NCI-H128 (cell line): ENCODE measurements around the gene RAD9A.
"Not testable (repeated sequence)": the region's sequence is repeated elsewhere in the genome, so short reads cannot be mapped to it uniquely, and the experiment has no call there.

ENCODE experiments used
- DNase-seq: peaks from one replicate; lab custom pipeline; 2025; ENCODE audit not compliant: unreplicated experiment; lab: John Stamatoyannopoulos, UW

The RAD9A gene

DNA sequence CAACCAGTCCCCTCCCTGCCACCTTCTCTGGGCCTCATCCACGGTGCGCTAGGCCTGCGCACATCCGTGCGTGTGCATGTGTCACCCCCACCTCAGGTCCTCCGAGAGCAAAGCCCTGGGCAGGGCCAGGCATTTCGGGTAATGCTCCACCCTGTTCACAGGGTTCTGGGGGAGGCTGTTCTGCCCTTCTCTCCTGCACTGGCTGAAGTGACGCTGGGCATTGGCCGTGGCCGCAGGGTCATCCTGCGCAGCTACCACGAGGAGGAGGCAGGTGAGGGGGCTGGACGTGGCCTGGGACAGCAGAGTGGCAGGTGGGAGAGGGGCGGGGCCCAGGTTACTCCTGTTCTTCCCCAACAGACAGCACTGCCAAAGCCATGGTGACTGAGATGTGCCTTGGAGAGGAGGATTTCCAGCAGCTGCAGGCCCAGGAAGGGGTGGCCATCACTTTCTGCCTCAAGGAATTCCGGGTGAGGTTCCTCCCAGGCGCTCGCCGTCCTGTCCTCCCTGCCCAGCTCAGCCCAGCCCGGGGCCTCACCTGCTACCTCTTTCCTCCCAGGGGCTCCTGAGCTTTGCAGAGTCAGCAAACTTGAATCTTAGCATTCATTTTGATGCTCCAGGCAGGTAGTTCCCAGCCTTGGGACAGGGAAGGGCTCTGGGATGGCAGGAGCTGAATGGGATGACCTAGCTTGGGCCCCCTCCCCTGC is 3.9 kb downstream of the RAD9A start:
- no peak for DNase-seq

DNA sequence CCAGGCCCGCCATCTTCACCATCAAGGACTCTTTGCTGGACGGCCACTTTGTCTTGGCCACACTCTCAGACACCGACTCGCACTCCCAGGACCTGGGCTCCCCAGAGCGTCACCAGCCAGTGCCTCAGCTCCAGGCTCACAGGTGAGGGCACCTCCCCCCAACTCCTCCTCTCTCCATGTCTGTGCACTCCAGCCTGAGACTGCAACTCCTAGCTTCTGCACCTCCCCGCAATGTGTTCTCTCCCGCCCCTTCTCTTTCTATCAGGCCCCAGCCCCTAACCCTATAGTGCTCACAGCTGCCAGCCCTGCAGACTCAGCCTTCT is 4.4 kb downstream of the RAD9A start:
- DNase-seq = no peak

DNA sequence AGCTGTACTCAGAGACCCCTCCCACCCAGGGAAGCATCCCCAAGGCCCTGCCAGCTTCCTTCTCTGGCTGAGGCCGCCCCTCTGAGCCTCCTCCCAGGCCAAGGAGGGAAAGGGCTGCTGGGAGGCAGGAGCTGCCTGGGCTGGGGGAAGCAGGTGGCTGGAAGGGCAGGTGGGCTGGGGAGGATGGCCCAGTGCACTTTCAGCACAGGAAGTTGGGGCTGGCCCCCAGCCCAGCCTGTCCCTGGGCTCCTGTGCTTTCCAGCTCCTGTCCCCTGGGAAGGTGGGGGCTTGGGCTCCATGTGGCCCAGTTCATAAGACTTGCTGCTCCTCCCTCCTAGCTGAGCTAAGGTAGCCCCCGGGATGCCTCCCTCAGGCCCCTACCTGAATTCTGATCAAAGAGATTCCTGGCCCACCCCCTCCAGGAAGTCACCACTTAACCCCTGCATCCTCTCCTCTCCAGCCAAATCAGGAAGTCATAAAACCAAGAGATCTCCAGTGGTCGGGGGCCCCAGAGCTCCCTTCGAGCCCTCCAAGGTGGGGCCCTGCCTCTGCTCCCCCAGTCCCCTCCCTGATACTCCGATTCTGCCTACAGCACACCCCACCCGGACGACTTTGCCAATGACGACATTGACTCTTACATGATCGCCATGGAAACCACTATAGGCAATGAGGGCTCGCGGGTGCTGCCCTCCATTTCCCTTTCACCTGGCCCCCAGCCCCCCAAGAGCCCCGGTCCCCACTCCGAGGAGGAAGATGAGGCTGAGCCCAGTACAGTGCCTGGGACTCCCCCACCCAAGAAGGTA is 5.0 kb downstream of the RAD9A start:
- DNase-seq = no peak

DNA sequence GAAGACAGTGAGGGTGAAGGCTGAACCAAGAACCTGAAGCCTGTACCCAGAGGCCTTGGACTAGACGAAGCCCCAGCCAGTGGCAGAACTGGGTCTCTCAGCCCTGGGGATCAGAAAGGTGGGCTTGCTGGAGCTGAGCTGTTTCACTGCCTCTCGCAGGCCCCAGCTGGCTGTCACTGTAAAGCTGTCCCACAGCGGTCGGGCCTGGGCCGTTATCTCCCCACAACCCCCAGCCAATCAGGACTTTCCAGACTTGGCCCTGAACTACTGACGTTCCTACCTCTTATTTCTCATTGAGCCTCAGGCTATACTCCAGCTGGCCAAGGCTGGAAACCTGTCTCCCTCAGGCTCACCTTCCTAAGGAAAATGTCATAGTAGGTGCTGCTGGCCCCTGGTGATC is 5.8 kb downstream of the RAD9A start:
- DNase-seq = no peak

DNA sequence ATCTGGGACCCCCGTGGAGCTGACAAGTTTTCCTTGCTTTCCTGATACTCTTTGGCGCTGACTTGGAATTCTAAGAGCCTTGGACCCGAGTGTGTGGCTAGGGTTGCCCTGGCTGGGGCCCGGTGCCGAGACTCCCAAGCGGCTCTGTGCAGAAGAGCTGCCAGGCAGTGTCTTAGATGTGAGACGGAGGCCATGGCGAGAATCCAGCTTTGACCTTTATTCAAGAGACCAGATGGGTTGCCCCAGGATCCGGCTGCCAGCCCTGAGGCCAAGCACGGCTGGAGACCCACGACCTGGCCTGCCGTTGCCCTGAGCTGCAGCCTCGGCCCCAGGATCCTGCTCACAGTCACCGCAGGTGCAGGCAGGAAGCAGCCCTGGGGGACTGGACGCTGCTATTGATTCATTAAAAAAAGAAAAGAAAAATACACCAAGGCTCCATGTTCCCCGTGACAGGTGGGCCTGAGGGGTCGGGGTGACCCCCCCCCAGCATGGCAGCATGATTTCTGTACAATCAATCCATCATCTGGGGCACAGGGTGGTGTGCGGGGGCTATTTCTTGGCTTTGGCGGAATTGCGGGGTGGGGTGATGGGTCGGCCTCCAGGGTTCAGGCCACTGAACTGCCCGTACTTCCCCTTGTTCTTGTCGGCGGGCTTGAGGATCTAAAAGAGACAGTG is 6.3 kb downstream of the RAD9A start:
- DNase-seq = no peak

DNA sequence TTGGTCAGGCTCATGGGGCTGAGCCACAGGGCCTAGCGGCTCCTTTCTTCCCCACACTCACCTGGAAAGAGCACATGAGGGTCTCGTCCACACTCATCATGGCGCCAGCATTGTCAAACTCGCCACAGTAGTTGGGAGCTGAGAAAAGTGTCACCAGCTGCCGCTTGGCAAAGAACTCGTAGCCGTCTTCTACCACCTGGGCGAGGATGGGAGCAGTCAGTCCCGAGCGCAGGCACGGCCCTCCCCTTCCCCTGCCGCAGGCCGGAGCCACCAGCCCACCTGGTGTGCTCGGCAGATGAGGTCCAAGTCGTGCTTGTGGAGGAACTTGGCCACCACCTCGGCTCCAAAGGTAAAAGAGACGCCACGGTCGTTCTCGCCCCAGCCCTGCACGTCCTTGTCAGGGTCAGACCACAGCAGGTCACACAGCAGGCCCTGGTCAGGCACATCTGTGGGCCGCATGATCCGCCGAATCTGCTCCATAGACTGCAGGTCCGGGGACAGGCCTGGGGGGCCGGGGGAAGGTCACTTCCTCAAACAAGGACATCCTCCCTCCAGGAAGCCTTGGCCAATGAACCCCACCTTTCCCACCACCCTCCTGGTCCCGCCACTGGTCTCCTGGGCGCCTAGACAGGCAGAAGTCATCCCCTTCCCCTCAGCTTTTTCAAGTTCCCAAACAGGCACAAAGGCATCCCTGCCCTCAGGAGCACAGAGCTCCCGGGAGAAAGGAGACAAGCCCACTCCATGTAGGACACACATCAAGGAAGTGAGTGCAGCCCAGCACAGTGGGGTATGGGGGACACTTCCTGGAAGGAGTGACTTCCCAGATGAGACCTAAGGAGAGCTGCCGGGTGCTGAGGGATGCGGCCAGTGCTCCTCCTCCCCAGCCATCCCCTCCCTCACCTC is 7.1 kb downstream of the RAD9A start:
- no peak for DNase-seq

DNA sequence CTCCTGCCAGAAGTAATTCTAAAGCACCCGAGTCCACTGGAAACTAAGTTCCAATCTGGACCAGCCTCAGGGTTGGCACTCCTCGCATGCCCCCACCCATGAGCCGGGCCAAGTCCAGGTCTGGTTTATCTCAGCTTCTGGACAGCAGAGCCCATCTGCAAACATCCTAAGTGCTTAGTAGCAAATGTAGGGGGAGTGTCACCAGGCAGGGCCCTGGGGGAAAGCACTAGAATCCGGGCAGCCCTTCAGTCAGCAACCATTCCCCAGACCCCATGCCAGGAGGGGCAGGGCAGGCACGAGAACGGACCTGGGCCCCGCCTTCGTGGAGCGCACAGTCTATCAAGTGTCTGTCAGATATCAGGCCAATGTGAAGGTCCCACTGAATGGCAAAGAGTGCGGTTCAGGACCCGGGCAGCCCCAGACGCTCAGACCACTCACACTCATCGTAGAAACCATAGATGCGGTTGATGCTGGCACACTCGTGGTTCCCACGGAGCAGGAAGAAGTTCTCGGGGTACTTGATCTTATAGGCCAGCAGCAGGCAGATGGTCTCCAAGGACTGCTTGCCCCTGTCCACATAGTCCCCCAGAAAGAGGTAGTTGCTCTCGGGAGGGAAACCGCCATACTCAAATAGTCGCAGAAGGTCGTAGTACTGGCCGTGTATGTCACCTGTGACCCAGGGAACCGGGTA is 8.6 kb downstream of the RAD9A start:
- DNase-seq = no peak

DNA sequence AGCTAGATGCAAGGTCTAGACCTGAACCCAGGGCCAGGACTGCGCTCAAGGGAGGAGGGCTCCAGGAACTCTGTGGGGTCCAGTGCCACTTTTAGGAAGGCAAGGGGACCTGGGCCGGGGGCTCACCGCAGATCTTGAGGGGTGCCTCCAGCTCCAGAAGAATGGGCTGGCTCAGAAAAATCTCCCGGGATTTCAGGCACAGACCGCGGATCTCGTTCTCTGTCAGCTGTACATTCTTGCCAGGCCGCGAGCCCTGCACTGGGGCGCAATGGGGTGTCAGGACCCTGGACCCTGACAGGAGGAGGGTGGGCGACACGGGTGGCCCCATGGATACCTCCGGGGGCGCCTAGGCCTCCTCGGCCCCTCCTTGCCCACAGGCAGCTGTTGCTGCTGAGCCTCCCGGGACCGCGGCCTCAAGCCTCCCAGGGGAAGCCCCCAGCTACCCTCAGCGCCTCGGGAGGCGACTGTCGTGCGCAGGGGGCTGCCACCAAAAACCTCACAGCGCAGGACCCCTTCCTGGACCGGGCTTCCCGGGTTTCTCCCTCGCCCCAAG is 9.2 kb downstream of the RAD9A start:
- no peak for DNase-seq

DNA sequence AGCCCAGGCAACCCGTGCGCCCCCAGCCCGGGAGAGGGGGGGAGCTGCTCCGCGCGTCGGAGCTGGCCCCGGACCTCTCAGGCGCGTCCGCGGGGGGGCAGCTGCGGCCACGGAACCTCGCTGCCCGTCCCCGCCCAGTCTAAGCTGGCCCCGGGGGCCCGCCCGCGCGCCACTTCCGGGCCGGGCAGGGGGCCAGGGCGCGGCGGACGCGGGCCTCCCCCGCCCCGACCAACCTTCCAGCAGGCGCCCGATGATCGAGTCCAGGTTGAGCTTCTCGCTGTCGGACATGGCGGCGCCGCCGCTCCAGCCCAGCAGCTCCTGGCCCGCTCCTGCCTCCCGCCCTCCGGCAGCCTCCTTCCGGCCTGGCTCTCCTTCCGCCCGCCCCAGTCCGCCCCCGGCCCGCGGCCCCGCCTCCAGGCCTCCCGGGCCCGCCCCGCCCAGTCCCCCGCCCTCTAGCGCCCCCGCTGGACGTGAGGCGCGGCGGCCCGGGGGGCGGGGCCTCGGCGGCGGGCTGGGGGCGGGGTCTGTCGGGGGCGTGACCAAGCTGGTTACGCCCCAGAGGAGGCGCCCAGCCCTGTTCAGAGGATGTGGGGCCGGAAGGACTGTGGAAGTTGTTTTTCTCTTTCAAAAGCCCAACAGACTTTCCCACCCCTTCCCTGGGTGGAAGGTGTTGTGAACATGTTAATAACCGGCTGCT is 9.9 kb downstream of the RAD9A start, which contains the start of gene PPP1CA:
Gene PPP1CA (minus strand): TSS at position 364 of the 697 bp plus-strand sequence. CDS start 76 bp downstream, at position 288.
- peak; percentile 78 for DNase-seq

DNA sequence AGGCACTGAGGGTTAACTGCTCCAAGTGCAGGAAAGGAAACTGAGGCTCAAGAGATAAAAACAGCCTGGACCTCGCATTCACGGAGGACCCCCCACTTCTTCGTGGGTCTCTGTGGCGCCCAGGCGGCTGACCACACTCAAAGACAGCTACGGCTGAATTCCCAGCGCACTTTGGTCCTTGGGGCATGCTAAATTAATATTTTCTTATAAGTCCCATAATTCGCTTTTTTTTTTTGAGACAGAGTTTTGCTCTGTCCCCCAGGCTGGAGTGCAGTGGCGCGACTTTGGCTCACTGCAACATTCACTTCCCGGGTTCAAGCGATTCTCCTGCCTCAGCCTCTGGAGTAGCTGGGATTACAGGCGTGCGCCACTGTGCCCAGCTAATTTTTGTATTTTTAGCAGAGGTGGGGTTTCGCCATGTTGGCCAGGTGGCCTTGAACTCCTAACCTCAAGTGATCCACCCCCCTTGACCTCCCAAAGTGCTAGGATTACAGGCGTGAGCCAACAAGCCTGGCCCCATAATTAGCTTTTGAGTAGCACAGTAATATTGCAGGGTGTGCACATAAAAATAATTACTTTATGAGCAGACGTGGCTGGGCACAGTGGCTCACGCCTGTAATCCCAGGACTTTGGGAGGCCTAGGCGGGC is 10.5 kb downstream of the RAD9A start:
- not testable (repeated sequence) for DNase-seq

DNA sequence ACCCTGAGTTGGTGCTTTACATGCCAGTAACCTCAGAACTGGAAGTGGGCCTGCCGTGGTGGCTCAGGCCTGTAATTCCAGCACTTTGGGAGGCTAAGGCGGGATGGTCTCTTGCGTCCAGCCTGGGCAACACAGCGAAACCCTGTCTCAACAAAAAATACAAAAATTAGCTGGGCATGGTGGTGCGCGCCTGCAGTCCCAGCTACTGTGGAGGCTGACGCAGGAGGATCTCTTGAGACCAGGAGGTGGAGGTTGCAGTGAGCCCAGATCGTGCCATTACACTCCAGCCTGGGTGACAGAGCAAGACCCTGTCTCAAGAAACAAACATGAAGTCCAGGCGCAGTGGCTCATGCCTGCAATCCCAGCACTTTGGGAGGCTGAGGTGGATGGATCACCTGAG is 11.3 kb downstream of the RAD9A start:
- DNase-seq = not testable (repeated sequence)

DNA sequence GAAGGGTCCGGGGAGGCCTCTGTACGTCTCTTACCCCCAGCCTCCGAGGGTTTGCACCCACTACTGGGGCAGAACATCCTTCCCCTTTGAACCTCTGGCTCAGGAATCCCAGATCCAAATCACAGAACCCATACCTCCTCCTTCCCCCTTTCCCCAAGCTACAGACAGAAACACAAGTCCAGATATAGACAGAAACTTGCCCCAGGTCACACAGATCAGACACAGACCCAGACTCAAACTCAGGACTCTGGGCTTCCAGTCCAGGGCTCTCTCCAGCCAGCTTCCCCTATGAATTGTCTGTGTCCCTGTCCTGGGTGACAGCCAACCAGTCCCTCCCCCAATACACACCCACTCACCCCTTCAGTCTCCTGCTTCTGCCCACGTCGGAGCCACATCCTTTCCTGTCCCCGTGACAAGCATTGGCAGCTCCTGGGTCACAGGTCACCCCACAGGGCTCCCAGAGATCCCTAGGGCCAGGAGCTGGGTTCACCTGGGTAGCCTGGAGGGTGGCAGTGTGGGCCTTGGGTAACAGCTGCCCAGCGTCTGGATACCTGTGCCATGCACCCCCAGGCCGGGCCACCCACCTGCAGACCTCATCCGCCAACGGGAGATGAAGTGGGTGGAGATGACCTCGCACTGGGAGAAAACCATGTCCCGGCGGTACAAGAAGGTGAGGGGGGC is 12.9 kb downstream of the RAD9A start:
- DNase-seq = no peak

DNA sequence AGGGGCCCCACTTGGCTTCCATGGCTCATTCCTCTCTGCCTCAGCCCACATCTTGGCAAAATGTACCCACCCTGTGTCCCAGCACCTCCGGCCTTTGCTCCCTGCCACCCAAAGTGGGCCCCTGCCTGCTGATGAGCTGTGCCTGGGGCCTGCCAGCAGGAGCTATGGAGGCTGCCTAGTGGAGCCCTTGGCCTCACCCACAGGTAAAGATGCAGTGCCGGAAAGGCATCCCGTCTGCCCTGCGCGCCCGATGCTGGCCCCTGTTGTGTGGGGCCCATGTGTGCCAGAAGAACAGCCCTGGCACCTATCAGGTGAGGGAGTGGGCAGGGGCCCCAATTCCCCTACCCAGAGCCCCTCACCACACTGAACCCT is 13.4 kb downstream of the RAD9A start:
- DNase-seq = no peak

DNA sequence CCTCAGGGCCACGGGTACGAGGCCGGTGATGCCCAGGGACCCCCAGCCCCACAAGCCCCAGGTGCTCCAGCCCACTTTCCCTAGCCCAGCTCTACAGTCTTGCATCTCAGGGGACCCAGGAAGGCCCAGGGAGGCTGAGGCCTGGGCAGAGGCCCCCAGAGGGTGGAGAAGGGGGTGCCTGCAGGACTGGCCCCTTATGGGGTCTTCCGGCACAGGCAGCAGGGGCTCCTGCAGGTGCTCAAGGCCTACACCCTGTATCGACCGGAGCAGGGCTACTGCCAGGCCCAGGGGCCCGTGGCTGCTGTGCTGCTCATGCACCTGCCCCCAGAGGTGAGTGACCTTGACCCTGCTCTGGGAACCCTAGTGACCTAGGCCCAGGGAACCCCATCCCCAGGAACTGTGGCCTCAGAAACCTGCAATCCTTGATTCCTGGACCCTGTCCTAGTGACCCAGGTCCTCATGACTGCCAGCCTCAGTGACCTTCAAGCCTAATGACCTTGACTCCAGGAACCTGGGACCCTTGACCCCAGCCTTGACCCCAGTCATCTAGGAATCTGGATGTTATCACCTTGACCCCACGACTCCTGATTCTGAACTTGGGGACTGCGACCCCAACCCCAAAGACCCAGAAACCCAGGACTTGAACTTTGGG is 14.0 kb downstream of the RAD9A start:
- DNase-seq = no peak

DNA sequence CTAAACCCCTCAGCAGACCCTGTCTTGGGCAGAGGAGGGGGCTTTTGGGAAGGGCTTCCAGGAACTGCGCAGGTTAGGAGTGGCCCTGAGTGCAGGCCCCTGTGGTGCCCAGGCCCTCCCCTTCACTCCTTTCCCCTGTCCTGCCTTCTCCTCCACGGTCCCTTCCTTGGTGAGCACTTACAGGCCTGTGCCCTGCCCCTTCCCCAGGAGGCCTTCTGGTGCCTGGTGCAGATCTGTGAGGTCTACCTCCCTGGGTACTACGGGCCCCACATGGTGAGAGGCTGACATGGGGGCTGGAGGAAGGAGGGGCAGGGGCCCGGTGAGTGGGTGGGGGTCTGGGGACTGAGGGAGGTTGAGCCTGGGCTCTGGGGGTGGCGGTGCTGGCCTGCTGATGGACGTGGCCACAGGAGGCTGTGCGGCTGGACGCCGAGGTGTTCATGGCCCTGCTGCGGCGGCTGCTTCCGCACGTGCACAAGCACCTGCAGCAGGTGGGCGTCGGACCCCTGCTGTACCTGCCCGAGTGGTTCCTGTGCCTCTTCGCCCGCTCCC is 14.7 kb downstream of the RAD9A start:
- no peak for DNase-seq

DNA sequence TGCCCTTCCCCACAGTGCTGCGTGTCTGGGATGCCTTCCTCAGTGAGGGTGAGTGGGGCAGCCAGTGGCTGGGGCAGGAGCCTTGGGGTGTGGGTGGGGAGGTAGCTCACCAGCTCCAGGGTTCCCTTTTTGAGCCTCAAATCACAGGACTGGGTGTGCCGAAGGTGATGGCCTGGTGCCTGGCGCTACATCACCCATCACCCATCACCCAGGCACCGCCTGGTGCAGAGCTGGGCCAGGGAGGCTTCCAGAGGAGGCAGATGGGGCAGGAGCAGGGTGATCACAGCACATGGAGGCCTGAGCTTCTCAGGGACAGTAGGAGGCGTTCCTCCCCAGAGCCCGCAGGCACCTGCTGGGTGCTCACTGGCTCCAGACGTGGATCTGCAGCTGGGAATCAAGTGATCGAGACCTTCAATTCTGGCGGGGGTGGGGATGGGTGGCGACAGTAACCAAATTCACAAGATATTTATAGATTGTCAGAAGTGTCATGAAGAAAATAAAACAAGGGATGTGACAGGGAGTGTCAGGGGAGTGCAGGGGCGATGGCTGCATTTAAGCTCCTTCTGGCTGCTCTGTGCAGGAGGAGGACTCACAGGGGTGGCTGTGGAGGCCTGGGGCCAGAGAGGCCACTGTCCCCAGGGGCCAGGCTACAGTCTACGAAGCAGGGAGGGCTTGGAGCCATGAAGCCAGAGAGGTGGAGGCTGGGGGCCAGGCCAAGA is 15.3 kb downstream of the RAD9A start:
- DNase-seq = no peak

DNA sequence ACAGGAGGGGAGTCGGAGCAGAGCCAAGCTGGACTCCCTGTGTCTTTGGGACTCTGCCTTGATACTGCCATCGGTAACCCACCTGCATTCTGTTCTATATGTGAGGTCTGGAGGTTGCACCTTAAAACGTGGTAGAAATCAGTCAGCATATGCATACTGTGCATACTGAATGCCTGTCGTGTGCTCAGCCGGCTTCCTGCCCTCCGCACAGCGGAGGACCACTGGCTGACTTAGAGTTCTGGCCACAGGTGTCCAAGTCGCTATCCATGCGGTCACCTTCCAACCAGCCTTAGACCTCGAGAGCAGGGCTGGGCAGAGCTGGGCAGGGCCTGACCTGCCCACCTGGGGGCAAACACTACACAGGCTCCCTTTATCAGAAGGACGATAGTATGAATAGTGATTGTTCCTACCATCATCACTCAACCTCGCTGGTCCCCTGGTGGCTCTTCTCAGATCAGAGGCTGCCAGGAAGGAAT is 15.9 kb downstream of the RAD9A start:
- no peak for DNase-seq
